Fibroblast of pulmonary artery (primary cell): ENCODE results near the gene CEP250.
A peak's percentile ranks its signal among the peaks of the same experiment; 100 is the strongest.

Source experiments
- DNase-seq: peaks from one replicate; pipeline ENCODE4 v3.0.0-alpha.2; 2010; ENCODE audit warnings: low read depth
- H3K4me3 ChIP-seq: replicated peaks from 2 replicates; pipeline ENCODE4 v1.5.1; 2011; ENCODE audit warnings: low read depth, mild to moderate bottlenecking, control low read depth, low read length, moderate library complexity
- TF ChIP-seq, protein P1 (sequence below): IDR thresholded peaks from 2 replicates; pipeline ENCODE4 v1.5.1; 2011; ENCODE audit warnings: mild to moderate bottlenecking, control low read depth, low read length, inconsistent platforms; ENCODE audit errors: missing control alignments

The CEP250 gene

DNA sequence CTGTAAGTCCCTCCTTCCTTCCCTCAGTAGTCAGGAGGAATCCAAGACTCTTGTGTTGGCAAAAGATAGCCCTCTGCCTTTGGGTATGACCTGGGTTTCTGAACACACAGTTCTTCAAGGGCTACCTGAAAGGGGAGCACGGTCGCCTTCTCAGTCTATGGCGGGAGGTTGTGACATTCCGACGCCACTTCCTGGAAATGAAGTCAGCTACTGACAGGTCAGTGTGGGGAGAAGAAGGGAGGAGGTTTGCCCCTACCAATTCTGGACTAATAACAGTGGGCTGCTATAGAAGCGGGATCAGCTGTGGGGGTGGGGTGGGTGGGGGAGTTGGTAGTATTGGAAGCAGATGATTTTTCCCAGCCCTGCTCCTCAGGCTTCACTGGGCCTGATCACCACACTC lies 11.5 kb downstream of the CEP250 start:
- TF ChIP-seq, protein P1, sequence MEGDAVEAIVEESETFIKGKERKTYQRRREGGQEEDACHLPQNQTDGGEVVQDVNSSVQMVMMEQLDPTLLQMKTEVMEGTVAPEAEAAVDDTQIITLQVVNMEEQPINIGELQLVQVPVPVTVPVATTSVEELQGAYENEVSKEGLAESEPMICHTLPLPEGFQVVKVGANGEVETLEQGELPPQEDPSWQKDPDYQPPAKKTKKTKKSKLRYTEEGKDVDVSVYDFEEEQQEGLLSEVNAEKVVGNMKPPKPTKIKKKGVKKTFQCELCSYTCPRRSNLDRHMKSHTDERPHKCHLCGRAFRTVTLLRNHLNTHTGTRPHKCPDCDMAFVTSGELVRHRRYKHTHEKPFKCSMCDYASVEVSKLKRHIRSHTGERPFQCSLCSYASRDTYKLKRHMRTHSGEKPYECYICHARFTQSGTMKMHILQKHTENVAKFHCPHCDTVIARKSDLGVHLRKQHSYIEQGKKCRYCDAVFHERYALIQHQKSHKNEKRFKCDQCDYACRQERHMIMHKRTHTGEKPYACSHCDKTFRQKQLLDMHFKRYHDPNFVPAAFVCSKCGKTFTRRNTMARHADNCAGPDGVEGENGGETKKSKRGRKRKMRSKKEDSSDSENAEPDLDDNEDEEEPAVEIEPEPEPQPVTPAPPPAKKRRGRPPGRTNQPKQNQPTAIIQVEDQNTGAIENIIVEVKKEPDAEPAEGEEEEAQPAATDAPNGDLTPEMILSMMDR: no peak
- DNase-seq: no peak
- no peak overlapping the region for H3K4me3 ChIP-seq

DNA sequence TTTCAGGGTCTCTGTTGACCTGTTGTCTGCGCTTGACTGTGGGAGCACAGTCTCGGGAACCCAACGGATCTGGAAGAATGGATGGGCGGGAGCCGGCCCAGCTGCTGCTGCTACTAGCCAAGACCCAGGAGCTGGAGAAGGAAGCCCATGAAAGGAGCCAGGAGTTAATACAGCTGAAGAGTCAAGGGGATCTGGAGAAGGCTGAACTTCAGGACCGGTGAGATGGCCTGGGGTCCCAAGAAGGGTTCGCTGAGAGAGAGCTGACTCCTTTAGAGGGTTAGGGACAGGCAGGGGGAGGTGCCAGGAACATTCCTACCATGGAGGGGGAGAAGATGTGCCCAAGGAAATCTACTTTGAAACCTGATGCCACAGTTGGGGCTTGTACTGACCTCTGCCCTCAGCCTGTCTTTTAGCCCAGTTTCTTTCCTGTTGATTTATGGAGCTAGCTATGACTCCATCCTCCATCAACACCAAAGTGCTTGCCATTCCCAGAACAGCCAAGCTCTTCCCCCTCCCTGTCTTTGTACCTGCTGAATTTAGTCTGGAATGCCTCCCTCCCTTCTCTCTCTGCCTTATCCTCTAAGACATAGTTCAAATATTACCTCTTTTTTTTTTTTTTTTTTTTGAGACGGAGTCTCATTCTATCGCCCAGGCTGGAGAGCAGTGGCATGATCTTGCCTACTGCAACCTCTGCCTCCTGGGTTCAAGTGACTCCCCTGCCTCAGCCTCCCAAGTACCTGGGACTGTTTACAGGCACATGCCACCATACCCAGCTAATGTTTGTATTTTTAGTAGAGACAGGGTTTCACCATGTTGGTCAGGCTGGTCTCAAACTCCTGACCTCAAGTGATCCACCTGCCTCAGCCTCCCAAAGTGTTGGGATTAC lies 12.2 kb downstream of the CEP250 start:
- no peak overlapping the region for H3K4me3 ChIP-seq
- DNase-seq: peak; percentile 54
- TF ChIP-seq, protein P1: no peak

DNA sequence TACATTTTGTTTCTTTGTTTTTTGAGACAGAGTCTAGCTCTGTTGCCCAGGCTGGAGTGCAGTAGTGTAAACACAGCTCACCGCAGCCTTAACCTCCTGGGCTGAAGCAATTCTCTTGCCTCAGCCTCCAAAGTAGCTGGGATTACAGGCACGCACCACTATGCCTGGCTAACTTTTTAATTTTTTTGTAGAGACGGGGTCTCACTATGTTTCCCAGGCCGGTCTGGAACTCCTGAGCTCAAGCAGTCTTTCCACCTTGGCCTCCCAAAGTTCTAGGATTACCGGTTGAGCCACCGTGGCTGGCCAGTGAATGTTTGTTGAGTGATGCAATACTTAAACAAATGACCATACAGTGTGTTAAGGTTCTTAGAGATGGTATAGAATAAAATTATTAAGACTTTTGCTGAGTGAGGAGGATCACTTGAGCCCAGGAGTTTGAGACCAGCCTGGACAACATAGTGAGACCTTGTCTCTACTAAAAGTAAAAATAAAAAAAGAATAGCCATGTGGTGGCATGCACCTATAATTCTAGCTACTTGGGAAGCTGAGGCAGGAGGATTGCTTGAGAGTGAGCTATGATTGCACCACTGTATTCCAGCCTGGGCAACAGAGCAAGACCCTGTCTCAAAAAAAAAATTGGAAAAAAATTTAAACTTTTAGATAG lies 13.4 kb downstream of the CEP250 start:
- H3K4me3 ChIP-seq: no peak overlapping the region
- DNase-seq: no peak
- TF ChIP-seq, protein P1: no peak

DNA sequence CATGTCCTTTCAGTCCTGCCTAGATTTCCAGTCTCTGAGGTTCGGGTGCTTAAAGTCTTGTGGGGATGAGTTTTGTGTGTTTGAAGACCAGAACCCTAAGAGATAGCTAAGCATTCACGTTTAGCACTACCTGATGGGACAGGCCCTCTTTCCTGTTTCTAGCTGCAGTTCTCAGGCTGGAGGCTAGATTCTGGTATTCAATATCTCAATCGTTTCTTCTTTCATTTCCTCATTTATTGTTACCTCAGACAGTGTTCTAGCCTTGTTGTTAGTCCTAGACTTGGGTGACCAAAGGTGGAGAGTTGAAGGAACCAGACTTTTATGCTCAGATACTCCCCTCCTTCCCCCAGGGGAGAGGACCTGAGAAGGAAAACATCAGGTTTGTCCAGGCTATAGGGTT lies 16.8 kb downstream of the CEP250 start:
- DNase-seq: no peak
- TF ChIP-seq, protein P1: no peak
- H3K4me3 ChIP-seq: no peak overlapping the region

- TF ChIP-seq, protein P1: no peak
- DNase-seq: no peak
Observed at GRCh38 chr20:35473684-35474083, 18.3 kb downstream of the CEP250 start.

DNA sequence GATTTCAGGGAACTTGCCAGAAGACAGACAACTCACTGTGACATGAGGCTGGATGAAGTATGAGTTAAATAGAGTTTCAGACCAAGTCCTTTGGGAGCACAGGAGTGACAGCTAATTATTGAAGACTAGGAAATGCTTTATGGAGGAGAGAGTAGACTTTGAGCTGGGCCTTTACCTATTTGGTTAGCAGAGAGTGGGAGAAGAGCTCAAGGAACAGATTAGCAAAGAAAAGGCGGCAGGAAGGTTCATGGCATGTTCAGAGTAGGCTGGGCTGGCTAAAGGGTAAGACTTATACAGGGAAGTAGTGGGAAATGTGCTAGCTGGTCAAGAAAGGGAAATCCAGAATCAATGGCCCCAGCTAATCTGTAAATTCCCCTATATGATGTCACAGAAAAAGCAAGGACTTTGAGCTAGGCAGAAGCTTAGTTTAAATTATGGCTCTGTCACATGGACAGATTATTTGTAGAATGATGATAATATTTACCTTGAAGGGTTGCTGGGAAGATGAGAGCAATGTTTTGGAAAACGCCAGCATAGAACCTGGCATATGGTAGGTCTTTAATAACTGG lies 19.0 kb downstream of the CEP250 start:
- no peak overlapping the region for H3K4me3 ChIP-seq
- DNase-seq: no peak
- TF ChIP-seq, protein P1: no peak

More at GRCh38 chr20:35473684-35474083, 18.3 kb downstream of the CEP250 start:
- no peak overlapping the region for H3K4me3 ChIP-seq
